MG63 (cell line): ENCODE data around the gene BZW2. TPM values are rescaled to one million over a fixed set of nuclear protein-coding genes. Genes with fewer than 3 reads are reported as not detected.

Experiments used
- DNase-seq: peaks from one replicate; pipeline ENCODE4 v3.0.0-alpha.2; 2020
- H3K27me3 ChIP-seq: fragments of 250-450 bp; sonication (Bioruptor Pico); 2 replicates; pipeline ENCODE4 v1.5.1; 2020; ENCODE audit warnings: mild to moderate bottlenecking, moderate library complexity
- H3K36me3 ChIP-seq: fragments of 250-450 bp; sonication (Bioruptor Pico); 2 replicates; pipeline ENCODE4 v1.5.1; 2020; ENCODE audit warnings: mild to moderate bottlenecking, moderate library complexity
- H3K4me3 ChIP-seq: fragments of 250-450 bp; sonication (Bioruptor Pico); 2 replicates; pipeline ENCODE4 v1.5.1; 2020; ENCODE audit warnings: mild to moderate bottlenecking, moderate library complexity
- H3K9me3 ChIP-seq: fragments of 250-450 bp; sonication (Bioruptor Pico); 2 replicates; pipeline ENCODE4 v1.5.1; 2020; ENCODE audit warnings: mild to moderate bottlenecking, moderate library complexity
- total RNA-seq: library from RNA; depleted of rRNA; stranded (reverse); fragments of >200 nt; shearing (Covaris generic); gene quantifications from 2 replicates; pipeline ENCODE4 v1.2.3, GENCODE V29; 2014; ENCODE audit warnings: low replicate concordance; rRNA removed

The BZW2 gene
- 120 and 182 TPM in 2 replicates for total RNA-seq

DNA sequence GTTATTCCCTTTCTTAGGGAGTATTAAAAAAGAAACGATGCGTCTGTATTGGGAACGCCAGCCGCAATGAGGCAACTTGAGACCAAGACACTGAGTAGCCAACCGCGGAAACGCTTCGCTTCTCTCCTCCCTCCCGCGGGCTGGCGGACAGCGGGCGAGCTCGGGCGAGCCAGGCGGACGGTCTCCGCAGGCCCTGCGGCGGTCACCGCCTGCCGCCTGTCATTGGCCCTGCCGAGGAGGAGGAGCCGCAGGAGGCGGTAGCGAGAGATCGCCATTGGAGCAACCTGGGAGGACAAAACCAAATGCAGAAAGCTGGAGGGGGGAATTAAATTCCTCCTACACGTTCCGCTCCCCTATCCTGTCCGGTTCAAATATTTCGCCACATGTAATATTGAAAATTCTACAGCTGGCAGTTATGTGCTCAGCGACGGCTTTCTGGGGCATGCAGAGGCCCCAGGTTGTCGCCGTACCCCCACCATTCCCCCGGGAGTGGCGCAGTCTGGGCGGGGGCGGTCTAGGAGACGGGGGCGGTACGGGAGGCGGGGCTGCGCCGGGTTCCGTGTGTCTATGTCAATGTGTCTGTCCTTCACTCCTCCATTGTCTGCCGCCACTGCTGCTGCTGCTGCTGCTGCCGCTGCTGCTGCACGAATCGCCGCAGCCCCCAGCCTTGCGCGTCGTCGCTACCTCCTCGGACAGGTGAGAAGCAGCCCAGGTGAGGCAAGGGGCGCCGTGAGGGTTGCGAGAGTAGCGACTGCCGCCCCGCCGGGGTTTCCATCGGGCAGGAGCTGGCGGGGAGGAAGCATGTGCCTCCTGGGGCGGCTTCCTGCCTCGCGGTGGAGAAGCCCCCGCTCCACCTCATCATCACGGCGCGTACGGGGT, at the start of gene BZW2, which contains the start of gene ANKMY2:
BZW2 (plus strand) TSS at position 589 of the 879 bp plus-strand sequence. CDS start 19,263 bp downstream, outside the sequence.
ANKMY2 (minus strand) TSS at position 162 of the 879 bp plus-strand sequence. CDS start 181 bp downstream, outside the sequence.
- DNase-seq, result peak; percentile 97
- Histone ChIP-seq H3K36me3 (peaks cover 4% of the 10 kb centered on the region), H3K27me3 (no peaks in the 10 kb centered on the region), H3K4me3 (peak within 1 kb of the TSS; percentile 99), H3K9me3 (no peaks in the 10 kb centered on the region)

DNA sequence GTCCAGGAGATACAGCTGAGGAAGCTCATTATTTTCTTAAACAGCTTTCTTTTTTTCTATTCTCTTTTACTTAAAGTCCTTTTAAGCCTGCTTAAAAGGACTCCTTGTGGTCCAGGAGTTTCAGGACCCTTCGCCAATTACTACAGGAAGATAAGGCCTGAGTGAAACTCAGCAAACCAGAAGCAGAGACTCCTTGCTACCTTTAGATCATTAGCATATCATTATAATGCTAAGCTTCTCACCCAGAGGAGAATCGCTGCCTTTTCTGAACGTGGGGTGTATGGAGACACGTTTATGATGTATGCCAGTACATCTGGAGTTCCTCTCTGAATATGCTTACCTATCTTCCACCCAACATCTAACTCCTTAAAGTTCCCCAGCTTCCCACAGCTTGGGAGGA, 48.0 kb upstream of the BZW2 start:
- no peak overlapping the region for H3K4me3 ChIP-seq
- no peak for DNase-seq
- no peaks in the 10 kb centered on the region for H3K27me3 ChIP-seq
- H3K36me3 ChIP-seq, result no peaks in the 10 kb centered on the region; the same call in 1 of the 2 replicates
- H3K9me3 ChIP-seq, result no peaks in the 10 kb centered on the region

DNA sequence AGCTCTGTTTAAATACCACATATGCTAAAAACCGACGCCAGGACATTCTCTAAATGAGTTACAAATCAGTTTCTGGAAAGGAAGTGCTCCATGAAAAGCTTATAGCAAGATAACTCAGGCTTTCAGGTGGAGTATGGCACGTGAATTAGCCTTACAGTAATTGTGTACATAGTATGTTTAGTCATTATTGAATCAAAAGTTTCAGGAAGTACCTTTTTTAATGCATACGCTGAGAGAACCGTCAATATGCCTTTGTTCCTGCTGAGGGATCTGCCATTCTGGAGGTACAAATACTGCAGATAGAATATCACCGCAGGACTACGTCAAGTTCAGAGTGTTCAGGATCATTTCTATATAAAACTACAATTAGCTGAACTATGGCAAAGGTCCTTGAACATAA, 46.1 kb upstream of the BZW2 start:
- H3K27me3 ChIP-seq, result no peaks in the 10 kb centered on the region
- H3K36me3 ChIP-seq, result no peaks in the 10 kb centered on the region; the same call in 1 of the 2 replicates

GRCh38 chr7:16603633-16604032, 42.3 kb upstream of the BZW2 start:
- H3K36me3 ChIP-seq, result no peaks in the 10 kb centered on the region; the same call in 1 of the 2 replicates
- H3K27me3 ChIP-seq, result no peaks in the 10 kb centered on the region
- no peaks in the 10 kb centered on the region for H3K9me3 ChIP-seq
- H3K4me3 ChIP-seq, result no peak overlapping the region
- DNase-seq, result no peak

More for the DNA sequence above, 46.1 kb upstream of the BZW2 start:
- no peak overlapping the region for H3K4me3 ChIP-seq
- DNase-seq, result no peak
- H3K9me3 ChIP-seq, result no peaks in the 10 kb centered on the region

GRCh38 chr7:16604054-16604453, 41.9 kb upstream of the BZW2 start:
- Histone ChIP-seq H3K36me3 (no peaks in the 10 kb centered on the region; the same call in 1 of the 2 replicates), H3K4me3 (no peak overlapping the region), H3K27me3 (no peaks in the 10 kb centered on the region), H3K9me3 (no peaks in the 10 kb centered on the region)
- DNase-seq, result no peak

GRCh38 chr7:16606704-16607103, 39.3 kb upstream of the BZW2 start:
- H3K9me3 ChIP-seq, result no peaks in the 10 kb centered on the region
- H3K36me3 ChIP-seq, result peaks cover 4% of the 10 kb centered on the region
- DNase-seq, result no peak
- no peaks in the 10 kb centered on the region for H3K27me3 ChIP-seq
- no peak overlapping the region for H3K4me3 ChIP-seq

DNA sequence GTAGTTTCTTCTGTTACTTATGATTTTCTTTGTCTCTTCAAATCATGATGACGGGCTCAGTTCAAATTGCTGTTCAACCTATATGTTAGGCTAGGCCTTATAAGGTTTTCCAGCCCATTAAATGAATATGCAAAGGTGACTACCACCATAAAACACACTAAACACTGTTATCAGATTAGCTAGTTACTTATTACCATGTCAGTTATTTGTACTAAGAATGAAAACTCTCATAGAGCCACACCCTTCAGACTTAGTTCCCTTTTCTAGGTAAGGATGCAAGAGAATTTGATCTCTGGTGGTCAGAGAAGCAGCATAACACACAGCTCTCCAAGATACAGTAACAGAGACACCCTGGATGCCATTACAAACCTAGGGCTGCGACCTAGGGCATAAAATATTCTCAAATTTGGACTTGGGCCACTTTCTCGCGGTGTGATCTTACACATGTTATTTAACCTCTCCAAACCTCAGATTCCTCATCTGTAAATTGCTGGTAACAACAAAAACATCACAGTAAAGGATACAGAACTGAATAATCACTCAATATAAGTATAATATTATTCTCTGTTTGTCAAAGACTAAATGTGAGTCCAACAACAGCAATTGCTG, 36.0 kb upstream of the BZW2 start:
- H3K27me3 ChIP-seq, result no peaks in the 10 kb centered on the region
- no peak for DNase-seq
- H3K36me3 ChIP-seq, result peaks cover 10% of the 10 kb centered on the region
- H3K4me3 ChIP-seq, result no peak overlapping the region
- H3K9me3 ChIP-seq, result no peaks in the 10 kb centered on the region

DNA sequence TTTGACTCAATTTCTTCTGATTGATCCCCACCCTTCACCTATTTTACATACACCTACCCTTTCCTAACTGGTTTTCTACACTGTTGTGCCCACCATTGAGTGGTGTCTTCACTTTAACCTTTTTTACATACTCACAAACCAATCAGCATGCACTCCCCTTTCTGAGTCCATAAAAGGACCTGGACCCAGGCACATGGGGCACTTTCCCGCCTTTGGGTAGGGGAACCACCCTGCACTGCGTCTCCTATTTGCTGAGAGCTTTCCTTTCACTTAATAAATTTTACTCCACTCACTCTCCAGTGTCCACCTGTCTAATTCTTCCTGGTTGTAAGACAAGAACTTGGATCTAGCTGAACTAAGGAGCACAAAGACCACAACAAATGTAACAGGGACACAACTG, 34.3 kb upstream of the BZW2 start:
- no peak for DNase-seq
- Histone ChIP-seq H3K4me3 (no peak overlapping the region), H3K36me3 (peaks cover 10% of the 10 kb centered on the region), H3K27me3 (no peaks in the 10 kb centered on the region), H3K9me3 (no peaks in the 10 kb centered on the region)

GRCh38 chr7:16615228-16615627, 30.8 kb upstream of the BZW2 start:
- peaks cover 6% of the 10 kb centered on the region for H3K36me3 ChIP-seq
- H3K4me3 ChIP-seq, result no peak overlapping the region
- no peaks in the 10 kb centered on the region for H3K9me3 ChIP-seq
- no peak for DNase-seq
- H3K27me3 ChIP-seq, result no peaks in the 10 kb centered on the region

DNA sequence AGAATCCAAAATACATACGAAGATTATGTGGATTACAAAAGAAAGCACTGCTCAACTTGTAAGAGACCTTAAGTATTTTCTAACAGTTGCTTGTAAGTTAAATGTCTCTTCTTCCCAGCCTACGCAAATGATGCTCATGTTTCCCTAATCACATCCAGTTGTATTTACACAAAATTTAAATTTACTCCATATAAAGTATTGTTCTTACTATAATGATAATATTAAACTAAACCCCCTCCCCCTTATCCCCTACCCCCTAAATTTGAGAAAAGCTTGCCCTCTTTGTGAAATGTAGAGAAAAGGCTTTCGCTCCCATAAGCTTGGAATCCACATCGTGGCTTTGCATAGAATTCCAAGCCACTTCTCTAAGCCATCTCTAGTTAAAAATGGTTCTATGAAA, 29.9 kb upstream of the BZW2 start:
- H3K4me3 ChIP-seq, result no peak overlapping the region
- no peaks in the 10 kb centered on the region for H3K9me3 ChIP-seq
- no peak for DNase-seq
- H3K36me3 ChIP-seq, result peaks cover 6% of the 10 kb centered on the region
- H3K27me3 ChIP-seq, result no peaks in the 10 kb centered on the region

DNA sequence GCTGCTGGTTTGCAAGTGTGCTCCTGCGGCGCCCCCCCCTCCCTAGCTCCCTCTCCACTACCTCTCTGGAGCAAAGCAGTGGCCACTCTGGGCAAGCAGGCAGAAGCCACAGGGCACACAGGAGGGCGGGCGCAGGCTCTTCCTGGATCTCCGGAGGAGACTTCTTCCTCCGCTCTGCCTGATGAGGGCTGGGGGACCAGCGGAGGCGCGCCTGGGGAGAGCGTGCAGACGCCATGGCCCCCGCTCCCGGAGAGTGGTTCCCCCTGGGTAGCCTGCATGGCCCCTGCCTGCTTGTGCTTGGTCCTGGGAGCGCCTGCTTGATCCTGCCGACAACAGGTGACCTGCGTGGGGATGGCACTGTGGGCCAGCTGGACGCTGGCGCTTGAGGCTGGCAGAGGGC, 29.4 kb upstream of the BZW2 start:
- Histone ChIP-seq H3K9me3 (no peaks in the 10 kb centered on the region), H3K36me3 (peaks cover 6% of the 10 kb centered on the region), H3K4me3 (no peak overlapping the region)

GRCh38 chr7:16619979-16620408, 26.0 kb upstream of the BZW2 start:
- Histone ChIP-seq H3K36me3 (peaks cover 2% of the 10 kb centered on the region), H3K27me3 (no peaks in the 10 kb centered on the region), H3K9me3 (no peaks in the 10 kb centered on the region), H3K4me3 (no peak overlapping the region)
- DNase-seq, result no peak

More for the DNA sequence above, 29.4 kb upstream of the BZW2 start:
- H3K27me3 ChIP-seq, result no peaks in the 10 kb centered on the region
- no peak for DNase-seq

DNA sequence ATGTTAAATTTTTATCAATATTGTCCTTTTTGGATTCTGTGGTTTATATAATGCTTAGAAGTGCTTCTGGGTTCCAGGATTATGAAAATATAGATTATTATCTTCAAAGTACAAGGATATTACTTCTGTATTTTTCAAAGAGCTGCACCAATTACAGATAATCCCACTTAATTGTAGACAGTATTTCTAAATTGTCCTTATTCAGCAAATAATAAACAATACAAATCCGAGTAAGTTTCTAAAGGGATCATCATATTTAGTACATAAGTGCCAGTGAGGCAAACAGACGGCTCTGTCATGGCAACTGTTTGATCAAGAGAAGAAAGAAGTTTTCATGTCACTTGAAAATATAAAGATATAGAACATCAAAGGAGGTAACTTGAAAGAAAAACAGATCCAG, 19.6 kb upstream of the BZW2 start:
- H3K36me3 ChIP-seq, result peaks cover 11% of the 10 kb centered on the region
- no peak for DNase-seq
- H3K9me3 ChIP-seq, result no peaks in the 10 kb centered on the region
- no peaks in the 10 kb centered on the region for H3K27me3 ChIP-seq
- H3K4me3 ChIP-seq, result no peak overlapping the region

GRCh38 chr7:16627236-16627635, 18.7 kb upstream of the BZW2 start:
- H3K9me3 ChIP-seq, result no peaks in the 10 kb centered on the region
- no peak for DNase-seq
- H3K27me3 ChIP-seq, result no peaks in the 10 kb centered on the region
- no peak overlapping the region for H3K4me3 ChIP-seq
- H3K36me3 ChIP-seq, result peaks cover 9% of the 10 kb centered on the region

GRCh38 chr7:16630654-16631053, 15.3 kb upstream of the BZW2 start:
- Histone ChIP-seq H3K4me3 (no peak overlapping the region), H3K9me3 (no peaks in the 10 kb centered on the region), H3K27me3 (no peaks in the 10 kb centered on the region), H3K36me3 (peaks cover 15% of the 10 kb centered on the region)
- DNase-seq, result no peak

GRCh38 chr7:16634271-16634738, 11.7 kb upstream of the BZW2 start:
- peak; percentile 6 for DNase-seq
- Histone ChIP-seq H3K4me3 (no peak overlapping the region), H3K27me3 (no peaks in the 10 kb centered on the region), H3K9me3 (no peaks in the 10 kb centered on the region), H3K36me3 (peaks cover 12% of the 10 kb centered on the region)

DNA sequence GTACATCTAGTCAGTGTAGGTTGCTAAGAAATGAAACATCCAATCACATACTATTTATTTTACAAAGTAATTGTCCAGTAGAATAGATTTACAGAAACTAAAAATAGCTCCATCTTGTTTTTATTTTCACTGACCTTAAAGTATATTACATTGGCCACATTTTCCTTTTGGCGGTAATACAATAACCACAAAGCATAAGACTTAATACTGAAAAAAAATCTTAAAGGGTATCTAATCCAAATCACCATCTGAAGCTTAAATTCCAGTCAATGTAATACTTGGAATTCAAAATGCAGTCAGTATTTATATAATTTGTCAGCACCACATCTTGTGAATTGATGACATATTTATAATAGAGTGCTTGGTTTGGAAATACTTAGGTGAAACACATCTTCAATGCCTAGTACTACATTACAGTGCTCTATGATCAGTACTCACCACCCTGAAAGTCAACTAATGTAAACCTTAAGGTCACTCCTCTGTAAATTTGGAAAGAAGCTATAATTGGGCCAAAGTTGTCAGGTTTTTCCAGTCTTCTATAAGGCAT, 9.4 kb upstream of the BZW2 start:
- Histone ChIP-seq H3K27me3 (no peaks in the 10 kb centered on the region), H3K36me3 (peaks cover 9% of the 10 kb centered on the region), H3K9me3 (no peaks in the 10 kb centered on the region), H3K4me3 (no peak overlapping the region)
- no peak for DNase-seq
